Kidney (tissue), 14 donors: ENCODE results near the gene ARSG. TPM values are rescaled to one million over a fixed set of nuclear protein-coding genes. Genes with fewer than 3 reads are reported as not detected.

Source experiments
- DNase-seq, 5 donors: peaks; one replicate each; pipeline ENCODE4 v3.0.0-alpha.2; 2013 to 2020
- FAIRE-seq: peaks from 2 replicates; lab custom pipeline; 2012; peaks lifted over from hg19 to GRCh38; lab: Jason Lieb, UNC
- H3K27ac ChIP-seq, 2 donors: one replicate each; pipeline ENCODE4 v1.7.0; 2013; ENCODE audit warnings: low read depth in 2 of 2, low read length in 2 of 2, inconsistent platforms in 1 of 2
- H3K27me3 ChIP-seq: one replicate; pipeline ENCODE4 v1.7.1; 2013; ENCODE audit warnings: low read length, inconsistent platforms; ENCODE audit not compliant: control insufficient read depth, insufficient read depth
- H3K36me3 ChIP-seq, 3 donors: one replicate each; pipeline versions ENCODE4 v1.7.0 to v1.7.1; 2013; ENCODE audit warnings: low read length in 3 of 3, control low read depth in 1 of 3, inconsistent platforms in 1 of 3; ENCODE audit not compliant: insufficient read depth in 3 of 3, control insufficient read depth in 2 of 3
- H3K4me1 ChIP-seq, 3 donors: one replicate each; pipeline versions ENCODE4 v1.7.0 to v1.7.1; 2013; ENCODE audit warnings: low read length in 3 of 3, inconsistent platforms in 1 of 3, low read depth in 1 of 3; ENCODE audit not compliant: control insufficient read depth in 2 of 3, insufficient read depth in 2 of 3
- H3K4me3 ChIP-seq, 3 donors: one replicate each; pipeline versions ENCODE4 v1.7.0 to v1.8.1; 2013; ENCODE audit warnings: low read length in 3 of 3, control low read depth in 1 of 3, inconsistent platforms in 1 of 3
- H3K9ac ChIP-seq, 3 donors: one replicate each; pipeline versions ENCODE4 v1.7.0 to v1.7.1; 2013; ENCODE audit warnings: low read length in 3 of 3, control low read depth in 1 of 3, inconsistent platforms in 1 of 3
- H3K9me3 ChIP-seq, 3 donors: one replicate each; pipeline versions ENCODE4 v1.7.0 to v1.7.1; 2013; ENCODE audit warnings: low read length in 3 of 3, control low read depth in 1 of 3, inconsistent platforms in 1 of 3; ENCODE audit not compliant: control insufficient read depth in 2 of 3, insufficient read depth in 1 of 3
- intact Hi-C: fragments of 100-400 bp; cut with DNase I; formaldehyde crosslinking; loops from one replicate; pipeline ENCODE4 v1.11.1; 2022
- polyA plus RNA-seq: library from polyadenylated mRNA; stranded (reverse); fragments of 350-450 nt; fragmentation: Illumina TruSeq; extraction: RNeasy Lipid Tissue Mini Kit (QIAGEN cat#74804); gene quantifications from one replicate; pipeline ENCODE4 v1.2.3, GENCODE V29; 2014; ENCODE audit warnings: low read depth, low replicate concordance; ENCODE audit not compliant: insufficient read depth
- total RNA-seq: library from RNA; stranded (reverse); fragmentation: NEBNext Ultra II Directional; extraction: Animal tissue kit (Norgen Biotek cat#: 25700); gene quantifications from one replicate; pipeline ENCODE4 v1.2.1, GENCODE V29; 2021
- TF ChIP-seq, protein P1 (sequence below): IDR thresholded peaks from 3 replicates; pipeline ENCODE4 v1.5.1; 2012; ENCODE audit warnings: mild to moderate bottlenecking, moderate library complexity, borderline replicate concordance; ENCODE audit not compliant: insufficient read depth; ENCODE audit errors: extremely low read depth
- donor health status: control.
- donor health status: control.
- donor health status: control.
- donor health status: control.
- donor health status: control.
- donor health status: DM: yes; HTN: yes; CAD: no.
- donor health status: Normal renal cell carcinoma (clear cell type).

ARSG gene
- total and polyA plus RNA-seq, 2 donors from 2014 or later: 5.0 to 12.6 TPM

DNA sequence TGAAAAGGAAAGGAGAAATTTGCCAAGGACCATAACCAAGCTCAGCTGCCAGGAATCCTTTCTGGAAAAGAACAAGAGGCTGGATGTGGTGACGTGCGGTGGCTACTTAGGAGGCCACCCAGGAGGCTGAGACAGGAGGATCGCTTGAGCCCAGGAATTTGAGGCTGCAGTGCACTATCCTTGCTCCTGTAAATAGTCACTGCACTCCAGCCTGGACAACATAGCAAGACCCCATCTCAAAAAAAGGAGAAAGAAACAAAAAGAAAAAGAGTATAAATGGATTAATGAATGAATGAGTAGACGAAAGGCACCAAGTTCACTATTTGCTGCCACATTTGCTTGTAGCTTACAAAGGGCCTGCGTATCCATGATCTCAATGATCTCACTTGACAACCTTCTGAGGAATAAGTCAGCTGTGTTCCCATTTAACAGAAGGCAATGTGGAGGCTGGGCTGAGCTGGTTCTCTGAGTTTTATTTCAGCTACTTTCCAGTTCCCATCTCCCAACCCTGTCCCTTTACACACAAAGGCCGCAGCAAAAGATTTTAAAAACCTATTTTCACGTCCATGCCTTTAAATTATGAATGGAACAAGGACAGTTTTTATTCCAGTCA lies 29.8 kb downstream of the ARSG start:
- Histone ChIP-seq H3K9ac (no peak overlapping the region), H3K27ac (no peak overlapping the region), H3K4me3 (no peak overlapping the region), H3K4me1 (no peaks in the 10 kb centered on the region), H3K9me3 (no peaks in the 10 kb centered on the region), H3K27me3 (no peaks in the 10 kb centered on the region), H3K36me3 (no peaks in the 10 kb centered on the region)
- intact Hi-C loops: no loop called here
- no peak for FAIRE-seq
- TF ChIP-seq, protein P1, sequence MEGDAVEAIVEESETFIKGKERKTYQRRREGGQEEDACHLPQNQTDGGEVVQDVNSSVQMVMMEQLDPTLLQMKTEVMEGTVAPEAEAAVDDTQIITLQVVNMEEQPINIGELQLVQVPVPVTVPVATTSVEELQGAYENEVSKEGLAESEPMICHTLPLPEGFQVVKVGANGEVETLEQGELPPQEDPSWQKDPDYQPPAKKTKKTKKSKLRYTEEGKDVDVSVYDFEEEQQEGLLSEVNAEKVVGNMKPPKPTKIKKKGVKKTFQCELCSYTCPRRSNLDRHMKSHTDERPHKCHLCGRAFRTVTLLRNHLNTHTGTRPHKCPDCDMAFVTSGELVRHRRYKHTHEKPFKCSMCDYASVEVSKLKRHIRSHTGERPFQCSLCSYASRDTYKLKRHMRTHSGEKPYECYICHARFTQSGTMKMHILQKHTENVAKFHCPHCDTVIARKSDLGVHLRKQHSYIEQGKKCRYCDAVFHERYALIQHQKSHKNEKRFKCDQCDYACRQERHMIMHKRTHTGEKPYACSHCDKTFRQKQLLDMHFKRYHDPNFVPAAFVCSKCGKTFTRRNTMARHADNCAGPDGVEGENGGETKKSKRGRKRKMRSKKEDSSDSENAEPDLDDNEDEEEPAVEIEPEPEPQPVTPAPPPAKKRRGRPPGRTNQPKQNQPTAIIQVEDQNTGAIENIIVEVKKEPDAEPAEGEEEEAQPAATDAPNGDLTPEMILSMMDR: no peak
- no peak for DNase-seq

DNA sequence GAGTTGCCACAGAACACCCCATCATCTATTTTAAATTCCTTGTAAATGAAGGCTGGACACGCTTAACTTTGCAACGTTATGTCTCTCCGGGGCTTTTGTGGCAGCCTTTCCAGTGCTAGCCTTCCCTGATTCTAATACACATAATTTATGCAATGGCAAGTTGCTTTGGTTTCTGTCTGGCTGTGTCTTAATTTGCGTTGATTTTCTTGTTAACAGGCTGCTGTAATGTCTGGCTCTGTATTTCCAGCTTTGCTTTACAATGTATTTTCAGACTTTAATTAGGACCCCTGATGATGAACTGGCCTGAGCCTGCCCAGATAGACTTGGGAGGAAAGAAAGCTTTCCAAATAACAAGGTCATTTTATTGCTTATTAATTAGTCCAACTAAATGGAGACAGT lies 30.3 kb downstream of the ARSG start:
- Histone ChIP-seq H3K4me1 (no peaks in the 10 kb centered on the region), H3K9me3 (no peaks in the 10 kb centered on the region), H3K36me3 (no peaks in the 10 kb centered on the region), H3K4me3 (no peak overlapping the region), H3K9ac (no peak overlapping the region), H3K27me3 (no peaks in the 10 kb centered on the region), H3K27ac (no peak overlapping the region)
- TF ChIP-seq, protein P1: no peak
- intact Hi-C loops: no loop called here
- no peak for DNase-seq
- FAIRE-seq: no peak

DNA sequence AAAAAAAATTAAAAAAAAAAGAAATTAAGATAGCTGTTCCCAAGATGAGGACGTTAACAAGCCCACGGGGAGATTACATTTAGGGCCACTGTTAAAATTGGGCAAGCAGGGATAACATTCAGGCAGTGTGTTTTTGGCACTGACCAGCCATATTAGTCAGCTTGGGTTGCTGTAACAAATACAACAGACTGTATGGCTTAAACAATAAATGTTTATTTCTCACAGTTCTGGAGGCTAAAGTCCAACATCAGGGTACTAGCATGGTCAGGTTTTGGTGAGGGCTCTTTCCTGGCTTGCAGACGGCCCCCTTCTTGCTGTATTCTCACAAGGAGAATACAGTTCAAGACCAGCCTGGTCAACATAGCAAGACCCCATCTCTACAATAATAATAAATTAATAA lies 31.3 kb downstream of the ARSG start:
- DNase-seq (no peak), FAIRE-seq (no peak)
- no peaks in the 10 kb centered on the region for H3K4me1 ChIP-seq
- H3K36me3 ChIP-seq: no peaks in the 10 kb centered on the region
- no peak overlapping the region for H3K27ac ChIP-seq
- no peaks in the 10 kb centered on the region for H3K27me3 ChIP-seq
- no peaks in the 10 kb centered on the region for H3K9me3 ChIP-seq
- no peak overlapping the region for H3K4me3 ChIP-seq
- intact Hi-C loops: no loop called here
- TF ChIP-seq, protein P1: no peak
- no peak overlapping the region for H3K9ac ChIP-seq

DNA sequence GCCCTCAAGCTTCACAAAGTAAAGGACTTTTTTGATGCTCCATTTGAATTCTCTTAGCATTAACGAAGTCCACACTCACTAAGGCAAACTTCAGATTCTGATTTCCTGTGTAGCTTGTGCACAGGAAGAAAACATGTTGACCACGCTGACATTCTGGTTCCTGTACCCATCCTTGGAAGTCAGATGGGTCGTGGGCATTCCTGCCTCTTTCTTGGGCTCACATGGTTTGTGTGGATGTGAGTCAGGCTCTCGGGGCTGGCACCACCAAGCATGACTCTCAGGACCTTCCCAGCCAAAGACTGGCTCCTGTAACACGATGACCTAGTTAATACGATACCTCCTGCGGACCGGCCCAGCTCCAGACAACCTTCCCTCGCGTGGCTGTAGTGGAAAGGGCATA lies 32.8 kb downstream of the ARSG start:
- Histone ChIP-seq H3K27ac (no peak overlapping the region), H3K4me1 (no peaks in the 10 kb centered on the region), H3K9ac (no peak overlapping the region), H3K27me3 (no peaks in the 10 kb centered on the region), H3K9me3 (no peaks in the 10 kb centered on the region), H3K4me3 (no peak overlapping the region), H3K36me3 (no peaks in the 10 kb centered on the region)
- DNase-seq (no peak), FAIRE-seq (no peak)
- TF ChIP-seq, protein P1: no peak
- intact Hi-C loops: no loop called here
